DOHH2 (cell line): ENCODE measurements around the gene SPOUT1.
A peak's percentile ranks its signal among the peaks of the same experiment; 100 is the strongest.

Source experiments
- H3F3A ChIP-seq: fragments of 200-600 bp; sonication (generic), shearing (Covaris generic); 2 replicates; pipeline ENCODE4 v1.6.0; 2016; ENCODE audit warnings: antibody characterized with exemption, mild to moderate bottlenecking; ENCODE audit not compliant: control insufficient read depth, insufficient read depth
- H3K27ac ChIP-seq: fragments of 200-600 bp; sonication (generic); 2 replicates; pipeline ENCODE4 v1.5.1; 2014; ENCODE audit warnings: low read depth, mild to moderate bottlenecking, low read length, moderate library complexity
- H3K27me3 ChIP-seq: fragments of 200-600 bp; sonication (generic); 2 replicates; pipeline ENCODE4 v1.6.1; 2014; ENCODE audit warnings: mild to moderate bottlenecking, low read length, mixed read lengths; ENCODE audit not compliant: control insufficient read depth
- H3K36me3 ChIP-seq: fragments of 200-600 bp; sonication (generic); 2 replicates; pipeline ENCODE4 v1.6.1; 2014; ENCODE audit warnings: mild to moderate bottlenecking, low read length, moderate library complexity, mixed read lengths; ENCODE audit not compliant: control insufficient read depth
- H3K4me1 ChIP-seq: fragments of 200-600 bp; sonication (generic); 2 replicates; pipeline ENCODE4 v1.6.1; 2014; ENCODE audit warnings: mild to moderate bottlenecking, low read length, mixed read lengths; ENCODE audit not compliant: control insufficient read depth
- H3K4me2 ChIP-seq: fragments of 200-600 bp; sonication (generic); 2 replicates; pipeline ENCODE4 v1.6.0; 2014; ENCODE audit warnings: mild to moderate bottlenecking, low read length, moderate library complexity
- H3K4me3 ChIP-seq: fragments of 200-600 bp; sonication (generic); 2 replicates; pipeline ENCODE4 v1.5.1; 2014; ENCODE audit warnings: mild to moderate bottlenecking, low read length, mixed read lengths
- H3K79me2 ChIP-seq: fragments of 200-600 bp; sonication (generic); 2 replicates; pipeline ENCODE4 v1.6.1; 2014; ENCODE audit warnings: mild to moderate bottlenecking, low read length, mixed read lengths; ENCODE audit not compliant: control insufficient read depth
- H3K9me2 ChIP-seq: fragments of 200-600 bp; sonication (generic); replicated peaks from 2 replicates; pipeline ENCODE4 v1.6.1; 2014; ENCODE audit warnings: mild to moderate bottlenecking, low read length, mixed read lengths; ENCODE audit not compliant: control insufficient read depth
- H3K9me3 ChIP-seq: fragments of 200-600 bp; sonication (generic); 2 replicates; pipeline ENCODE4 v1.6.1; 2014; ENCODE audit warnings: antibody characterized with exemption, low read length, mixed read lengths; ENCODE audit not compliant: control insufficient read depth, insufficient read depth
- H4K20me1 ChIP-seq: fragments of 200-600 bp; sonication (generic); 2 replicates; pipeline ENCODE4 v1.6.0; 2014; ENCODE audit warnings: low read depth, mild to moderate bottlenecking, antibody characterized with exemption, low read length, moderate library complexity; ENCODE audit not compliant: control insufficient read depth, insufficient read depth
- CTCF ChIP-seq: fragments of 200-600 bp; sonication (generic); IDR thresholded peaks from one replicate; pipeline ENCODE4 v1.5.1; 2014; ENCODE audit warnings: antibody characterized with exemption, mild to moderate bottlenecking, low read depth, low read length; ENCODE audit not compliant: poor library complexity, severe bottlenecking
- EZH2phosphoT487 ChIP-seq: fragments of 200-600 bp; sonication (generic); IDR thresholded peaks from 2 replicates; pipeline ENCODE4 v1.6.1; 2017; ENCODE audit warnings: borderline replicate concordance, mild to moderate bottlenecking, antibody characterized with exemption, low read length, moderate library complexity, mixed read lengths

SPOUT1 gene

GRCh38 chr9:128809831-128810230 lies 19.8 kb downstream of the SPOUT1 start:
- H3K9me3 ChIP-seq = no peaks in the 10 kb centered on the region
- H3K27ac ChIP-seq = no peak overlapping the region
- no peaks in the 10 kb centered on the region for H3K4me1 ChIP-seq

GRCh38 chr9:128809036-128809599 lies 20.5 kb downstream of the SPOUT1 start:
- no peaks in the 10 kb centered on the region for H3K4me1 ChIP-seq
- no peaks in the 10 kb centered on the region for H3K79me2 ChIP-seq
- H3K27me3 ChIP-seq = no peaks in the 10 kb centered on the region
- TF ChIP-seq CTCF (no peak), EZH2phosphoT487 (no peak)
- no peaks in the 10 kb centered on the region for H3K9me2 ChIP-seq
- H3K27ac ChIP-seq = no peak overlapping the region
- H3K36me3 ChIP-seq = peaks cover 28% of the 10 kb centered on the region
- H3K9me3 ChIP-seq = no peaks in the 10 kb centered on the region
- no peak overlapping the region for H3K4me3 ChIP-seq
- H3K4me2 ChIP-seq = no peak overlapping the region
- H3F3A ChIP-seq = peaks cover 3% of the 10 kb centered on the region; the same call in 1 of the 2 replicates
- H4K20me1 ChIP-seq = no peaks in the 10 kb centered on the region

More at GRCh38 chr9:128809831-128810230, 19.8 kb downstream of the SPOUT1 start:
- Histone ChIP-seq H3K27me3 (no peaks in the 10 kb centered on the region), H3K36me3 (peaks cover 27% of the 10 kb centered on the region), H3F3A (peaks cover 3% of the 10 kb centered on the region; the same call in 1 of the 2 replicates), H4K20me1 (no peaks in the 10 kb centered on the region), H3K4me3 (no peak overlapping the region), H3K4me2 (no peak overlapping the region), H3K9me2 (no peaks in the 10 kb centered on the region), H3K79me2 (no peaks in the 10 kb centered on the region)
- TF ChIP-seq CTCF = peak; percentile 29
- TF ChIP-seq EZH2phosphoT487 = no peak

- TF ChIP-seq EZH2phosphoT487 (no peak), CTCF (no peak)
- peaks cover 34% of the 10 kb centered on the region for H3K36me3 ChIP-seq
Measured at GRCh38 chr9:128808543-128808942, 21.1 kb downstream of the SPOUT1 start.

More at GRCh38 chr9:128808543-128808942, 21.1 kb downstream of the SPOUT1 start:
- Histone ChIP-seq H3K9me3 (no peaks in the 10 kb centered on the region), H3K4me1 (no peaks in the 10 kb centered on the region), H3K27ac (no peak overlapping the region), H3F3A (peaks cover 3% of the 10 kb centered on the region; the same call in 1 of the 2 replicates), H4K20me1 (no peaks in the 10 kb centered on the region), H3K4me2 (no peak overlapping the region), H3K9me2 (no peaks in the 10 kb centered on the region), H3K4me3 (no peak overlapping the region), H3K27me3 (no peaks in the 10 kb centered on the region), H3K79me2 (no peaks in the 10 kb centered on the region)
